ENCODE measurements around the gene WBP2. TPM values are rescaled to one million over a fixed set of nuclear protein-coding genes. Genes with fewer than 3 reads are reported as not detected.

Gene WBP2
- total and polyA plus RNA-seq, 2 of the 8 experiments (the other 6 are each of a cell fraction or from before 2014, with no cell fraction given): 48.2 to 71.2 TPM

DNA sequence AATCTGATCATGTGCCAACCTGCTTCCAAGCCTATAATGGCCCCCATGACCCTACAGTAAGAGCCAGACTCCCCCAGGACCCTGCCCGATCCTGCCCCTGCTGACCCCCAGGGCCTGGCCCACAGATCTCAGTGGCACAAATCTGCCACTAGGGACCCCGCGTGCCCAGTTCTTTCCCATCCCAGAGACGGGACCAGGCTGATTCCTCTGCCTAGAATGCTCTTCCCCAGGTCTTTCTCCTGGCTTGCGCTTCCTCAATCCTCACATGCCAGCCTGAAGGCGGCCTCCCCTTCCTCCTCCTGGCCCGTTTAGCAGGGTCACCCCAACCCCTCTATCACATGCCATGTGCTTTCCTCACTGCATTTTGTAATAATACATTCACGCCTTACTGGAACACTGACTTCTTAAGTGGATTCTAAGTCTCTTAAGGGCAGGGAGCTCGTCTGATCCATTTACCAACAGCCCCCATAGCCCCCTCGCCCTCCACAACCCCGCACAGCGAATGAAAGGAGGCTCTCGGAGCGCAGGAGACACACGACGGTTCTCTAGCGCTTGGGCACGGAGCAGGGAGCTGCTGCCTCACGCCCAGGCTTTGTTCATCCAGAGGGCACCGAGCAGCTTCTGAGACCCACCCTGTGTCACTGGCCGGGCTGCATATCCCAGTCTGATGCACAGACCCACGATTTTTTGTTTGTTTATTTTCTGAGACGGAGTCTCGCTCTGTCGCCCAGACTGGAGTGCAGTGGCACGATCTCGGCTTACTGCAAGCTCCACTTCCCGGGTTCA is 40.4 kb upstream of the WBP2 start (continued):
- TF ChIP-seq, protein P1, sequence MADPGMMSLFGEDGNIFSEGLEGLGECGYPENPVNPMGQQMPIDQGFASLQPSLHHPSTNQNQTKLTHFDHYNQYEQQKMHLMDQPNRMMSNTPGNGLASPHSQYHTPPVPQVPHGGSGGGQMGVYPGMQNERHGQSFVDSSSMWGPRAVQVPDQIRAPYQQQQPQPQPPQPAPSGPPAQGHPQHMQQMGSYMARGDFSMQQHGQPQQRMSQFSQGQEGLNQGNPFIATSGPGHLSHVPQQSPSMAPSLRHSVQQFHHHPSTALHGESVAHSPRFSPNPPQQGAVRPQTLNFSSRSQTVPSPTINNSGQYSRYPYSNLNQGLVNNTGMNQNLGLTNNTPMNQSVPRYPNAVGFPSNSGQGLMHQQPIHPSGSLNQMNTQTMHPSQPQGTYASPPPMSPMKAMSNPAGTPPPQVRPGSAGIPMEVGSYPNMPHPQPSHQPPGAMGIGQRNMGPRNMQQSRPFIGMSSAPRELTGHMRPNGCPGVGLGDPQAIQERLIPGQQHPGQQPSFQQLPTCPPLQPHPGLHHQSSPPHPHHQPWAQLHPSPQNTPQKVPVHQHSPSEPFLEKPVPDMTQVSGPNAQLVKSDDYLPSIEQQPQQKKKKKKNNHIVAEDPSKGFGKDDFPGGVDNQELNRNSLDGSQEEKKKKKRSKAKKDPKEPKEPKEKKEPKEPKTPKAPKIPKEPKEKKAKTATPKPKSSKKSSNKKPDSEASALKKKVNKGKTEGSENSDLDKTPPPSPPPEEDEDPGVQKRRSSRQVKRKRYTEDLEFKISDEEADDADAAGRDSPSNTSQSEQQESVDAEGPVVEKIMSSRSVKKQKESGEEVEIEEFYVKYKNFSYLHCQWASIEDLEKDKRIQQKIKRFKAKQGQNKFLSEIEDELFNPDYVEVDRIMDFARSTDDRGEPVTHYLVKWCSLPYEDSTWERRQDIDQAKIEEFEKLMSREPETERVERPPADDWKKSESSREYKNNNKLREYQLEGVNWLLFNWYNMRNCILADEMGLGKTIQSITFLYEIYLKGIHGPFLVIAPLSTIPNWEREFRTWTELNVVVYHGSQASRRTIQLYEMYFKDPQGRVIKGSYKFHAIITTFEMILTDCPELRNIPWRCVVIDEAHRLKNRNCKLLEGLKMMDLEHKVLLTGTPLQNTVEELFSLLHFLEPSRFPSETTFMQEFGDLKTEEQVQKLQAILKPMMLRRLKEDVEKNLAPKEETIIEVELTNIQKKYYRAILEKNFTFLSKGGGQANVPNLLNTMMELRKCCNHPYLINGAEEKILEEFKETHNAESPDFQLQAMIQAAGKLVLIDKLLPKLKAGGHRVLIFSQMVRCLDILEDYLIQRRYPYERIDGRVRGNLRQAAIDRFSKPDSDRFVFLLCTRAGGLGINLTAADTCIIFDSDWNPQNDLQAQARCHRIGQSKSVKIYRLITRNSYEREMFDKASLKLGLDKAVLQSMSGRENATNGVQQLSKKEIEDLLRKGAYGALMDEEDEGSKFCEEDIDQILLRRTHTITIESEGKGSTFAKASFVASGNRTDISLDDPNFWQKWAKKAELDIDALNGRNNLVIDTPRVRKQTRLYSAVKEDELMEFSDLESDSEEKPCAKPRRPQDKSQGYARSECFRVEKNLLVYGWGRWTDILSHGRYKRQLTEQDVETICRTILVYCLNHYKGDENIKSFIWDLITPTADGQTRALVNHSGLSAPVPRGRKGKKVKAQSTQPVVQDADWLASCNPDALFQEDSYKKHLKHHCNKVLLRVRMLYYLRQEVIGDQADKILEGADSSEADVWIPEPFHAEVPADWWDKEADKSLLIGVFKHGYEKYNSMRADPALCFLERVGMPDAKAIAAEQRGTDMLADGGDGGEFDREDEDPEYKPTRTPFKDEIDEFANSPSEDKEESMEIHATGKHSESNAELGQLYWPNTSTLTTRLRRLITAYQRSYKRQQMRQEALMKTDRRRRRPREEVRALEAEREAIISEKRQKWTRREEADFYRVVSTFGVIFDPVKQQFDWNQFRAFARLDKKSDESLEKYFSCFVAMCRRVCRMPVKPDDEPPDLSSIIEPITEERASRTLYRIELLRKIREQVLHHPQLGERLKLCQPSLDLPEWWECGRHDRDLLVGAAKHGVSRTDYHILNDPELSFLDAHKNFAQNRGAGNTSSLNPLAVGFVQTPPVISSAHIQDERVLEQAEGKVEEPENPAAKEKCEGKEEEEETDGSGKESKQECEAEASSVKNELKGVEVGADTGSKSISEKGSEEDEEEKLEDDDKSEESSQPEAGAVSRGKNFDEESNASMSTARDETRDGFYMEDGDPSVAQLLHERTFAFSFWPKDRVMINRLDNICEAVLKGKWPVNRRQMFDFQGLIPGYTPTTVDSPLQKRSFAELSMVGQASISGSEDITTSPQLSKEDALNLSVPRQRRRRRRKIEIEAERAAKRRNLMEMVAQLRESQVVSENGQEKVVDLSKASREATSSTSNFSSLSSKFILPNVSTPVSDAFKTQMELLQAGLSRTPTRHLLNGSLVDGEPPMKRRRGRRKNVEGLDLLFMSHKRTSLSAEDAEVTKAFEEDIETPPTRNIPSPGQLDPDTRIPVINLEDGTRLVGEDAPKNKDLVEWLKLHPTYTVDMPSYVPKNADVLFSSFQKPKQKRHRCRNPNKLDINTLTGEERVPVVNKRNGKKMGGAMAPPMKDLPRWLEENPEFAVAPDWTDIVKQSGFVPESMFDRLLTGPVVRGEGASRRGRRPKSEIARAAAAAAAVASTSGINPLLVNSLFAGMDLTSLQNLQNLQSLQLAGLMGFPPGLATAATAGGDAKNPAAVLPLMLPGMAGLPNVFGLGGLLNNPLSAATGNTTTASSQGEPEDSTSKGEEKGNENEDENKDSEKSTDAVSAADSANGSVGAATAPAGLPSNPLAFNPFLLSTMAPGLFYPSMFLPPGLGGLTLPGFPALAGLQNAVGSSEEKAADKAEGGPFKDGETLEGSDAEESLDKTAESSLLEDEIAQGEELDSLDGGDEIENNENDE (IDR thresholded peaks at IDR 0.05; ENCODE audit: insufficient replicate concordance, low read length): no peak
- TF ChIP-seq, protein P2, sequence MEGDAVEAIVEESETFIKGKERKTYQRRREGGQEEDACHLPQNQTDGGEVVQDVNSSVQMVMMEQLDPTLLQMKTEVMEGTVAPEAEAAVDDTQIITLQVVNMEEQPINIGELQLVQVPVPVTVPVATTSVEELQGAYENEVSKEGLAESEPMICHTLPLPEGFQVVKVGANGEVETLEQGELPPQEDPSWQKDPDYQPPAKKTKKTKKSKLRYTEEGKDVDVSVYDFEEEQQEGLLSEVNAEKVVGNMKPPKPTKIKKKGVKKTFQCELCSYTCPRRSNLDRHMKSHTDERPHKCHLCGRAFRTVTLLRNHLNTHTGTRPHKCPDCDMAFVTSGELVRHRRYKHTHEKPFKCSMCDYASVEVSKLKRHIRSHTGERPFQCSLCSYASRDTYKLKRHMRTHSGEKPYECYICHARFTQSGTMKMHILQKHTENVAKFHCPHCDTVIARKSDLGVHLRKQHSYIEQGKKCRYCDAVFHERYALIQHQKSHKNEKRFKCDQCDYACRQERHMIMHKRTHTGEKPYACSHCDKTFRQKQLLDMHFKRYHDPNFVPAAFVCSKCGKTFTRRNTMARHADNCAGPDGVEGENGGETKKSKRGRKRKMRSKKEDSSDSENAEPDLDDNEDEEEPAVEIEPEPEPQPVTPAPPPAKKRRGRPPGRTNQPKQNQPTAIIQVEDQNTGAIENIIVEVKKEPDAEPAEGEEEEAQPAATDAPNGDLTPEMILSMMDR (IDR thresholded peaks at IDR 0.05; ENCODE audit: control extremely low read depth in 1 of 3, insufficient read depth in 1 of 3, low read depth in 1 of 3, low read length in 3 of 3): peak; percentile 49 to 71 (median 70)
- no peak for TF ChIP-seq SIX5 (IDR thresholded peaks at IDR 0.05; ENCODE audit: low read depth, low read length)
- TF ChIP-seq NANOG (IDR thresholded peaks at IDR 0.05; ENCODE audit: insufficient read depth, low read depth, low read length, poor library complexity, severe bottlenecking): no peak
- no peak for TF ChIP-seq BRCA1 (IDR thresholded peaks at IDR 0.05; ENCODE audit: low read depth, low read length)
- TF ChIP-seq CTBP2 (IDR thresholded peaks at IDR 0.05; ENCODE audit: borderline replicate concordance, insufficient read depth, insufficient read length, low read length): no peak
- no peak for TF ChIP-seq FOSL1 (IDR thresholded peaks at IDR 0.05; ENCODE audit: insufficient read depth, low read depth, low read length)
